GM18502 (cell line): Measurements from ENCODE around the gene GRHL3.

Experiments used
- ATAC-seq: cut with Tn5 transposase; IDR thresholded peaks from one replicate; pipeline ENCODE4 v1.9.1; 2021; ENCODE audit warnings: mild to moderate bottlenecking; ENCODE audit not compliant: unreplicated experiment, poor library complexity

The GRHL3 gene

GRCh38 chr1:24292887-24293286 is 26.3 kb upstream of the GRHL3 start:
- ATAC-seq: no peak

GRCh38 chr1:24293392-24294227 is 25.5 kb upstream of the GRHL3 start:
- ATAC-seq: no peak

GRCh38 chr1:24294228-24294672 is 24.9 kb upstream of the GRHL3 start:
- ATAC-seq: no peak

GRCh38 chr1:24294716-24295371 is 24.3 kb upstream of the GRHL3 start:
- ATAC-seq: no peak

- no peak for ATAC-seq
Observed at GRCh38 chr1:24295535-24295934, 23.6 kb upstream of the GRHL3 start.

- ATAC-seq: no peak
Observed at GRCh38 chr1:24297187-24297851, 21.8 kb upstream of the GRHL3 start.

- no peak for ATAC-seq
Observed at GRCh38 chr1:24297852-24298232, 21.3 kb upstream of the GRHL3 start.

GRCh38 chr1:24298606-24299005 is 20.6 kb upstream of the GRHL3 start:
- no peak for ATAC-seq

- ATAC-seq: no peak
Observed at GRCh38 chr1:24299901-24300300, 19.3 kb upstream of the GRHL3 start.

GRCh38 chr1:24300971-24301784 is 18.0 kb upstream of the GRHL3 start:
- ATAC-seq: no peak

GRCh38 chr1:24301785-24302175 is 17.4 kb upstream of the GRHL3 start:
- ATAC-seq: no peak

- ATAC-seq: no peak
Observed at GRCh38 chr1:24302209-24302611, 16.9 kb upstream of the GRHL3 start.

GRCh38 chr1:24303600-24303999 is 15.6 kb upstream of the GRHL3 start:
- no peak for ATAC-seq

- ATAC-seq: no peak
Observed at GRCh38 chr1:24304763-24305162, 14.4 kb upstream of the GRHL3 start.

- no peak for ATAC-seq
Observed at GRCh38 chr1:24308365-24309015, 10.7 kb upstream of the GRHL3 start.

GRCh38 chr1:24309762-24310485 is 9.2 kb upstream of the GRHL3 start:
- ATAC-seq: no peak

GRCh38 chr1:24311234-24311633 is 7.9 kb upstream of the GRHL3 start:
- ATAC-seq: no peak

- ATAC-seq: no peak
Observed at GRCh38 chr1:24311741-24312140, 7.4 kb upstream of the GRHL3 start.

GRCh38 chr1:24315391-24315790 is 3.8 kb upstream of the GRHL3 start:
- no peak for ATAC-seq
